SJCRH30 (cell line): ENCODE results near the gene MUC5AC. TPM values are rescaled to one million over a fixed set of nuclear protein-coding genes. Genes with fewer than 3 reads are reported as not detected.

Experiments used
- DNase-seq, 2 experiments: peaks; one replicate each; pipeline ENCODE4 v3.0.0-alpha.2; 2015 to 2020
- H3K27ac ChIP-seq: fragments of 250-450 bp; sonication (Bioruptor Pico); 2 replicates; pipeline ENCODE4 v1.5.1; 2020; ENCODE audit warnings: mild to moderate bottlenecking, moderate library complexity
- H3K27me3 ChIP-seq: fragments of 250-450 bp; sonication (Bioruptor Pico); 2 replicates; pipeline ENCODE4 v1.5.1; 2020; ENCODE audit warnings: mild to moderate bottlenecking, moderate library complexity
- H3K36me3 ChIP-seq: fragments of 250-450 bp; sonication (Bioruptor Pico); 2 replicates; pipeline ENCODE4 v1.5.1; 2020; ENCODE audit warnings: mild to moderate bottlenecking, moderate library complexity
- H3K4me1 ChIP-seq: fragments of 250-450 bp; sonication (Bioruptor Pico); 2 replicates; pipeline ENCODE4 v1.5.1; 2020; ENCODE audit warnings: mild to moderate bottlenecking, moderate library complexity
- H3K4me3 ChIP-seq: fragments of 250-450 bp; sonication (Bioruptor Pico); 2 replicates; pipeline ENCODE4 v1.5.1; 2020; ENCODE audit warnings: mild to moderate bottlenecking, moderate library complexity
- H3K9me3 ChIP-seq: fragments of 250-450 bp; sonication (Bioruptor Pico); replicated peaks from 2 replicates; pipeline ENCODE4 v1.5.1; 2020; ENCODE audit warnings: mild to moderate bottlenecking, moderate library complexity
- total RNA-seq: library from RNA; depleted of rRNA; stranded (reverse); fragments of >200 nt; shearing (Covaris generic); gene quantifications from 2 replicates; pipeline ENCODE4 v1.2.3, GENCODE V29; 2014

Gene MUC5AC
- total RNA-seq, 1 experiment from 2014 or later = not detected

GRCh38 chr11:1196516-1197391 is 39.0 kb downstream of the MUC5AC start:
- H3K27ac ChIP-seq = no peak overlapping the region
- no peaks in the 10 kb centered on the region for H3K36me3 ChIP-seq
- no peak overlapping the region for H3K4me3 ChIP-seq
- H3K27me3 ChIP-seq = no peaks in the 10 kb centered on the region
- no peak for DNase-seq
- H3K9me3 ChIP-seq = no peaks in the 10 kb centered on the region; the same call in 1 of the 2 replicates
- H3K4me1 ChIP-seq = no peaks in the 10 kb centered on the region

- no peak overlapping the region for H3K27ac ChIP-seq
- no peaks in the 10 kb centered on the region; the same call in 1 of the 2 replicates for H3K9me3 ChIP-seq
- H3K4me1 ChIP-seq = no peaks in the 10 kb centered on the region
- H3K27me3 ChIP-seq = no peaks in the 10 kb centered on the region
- no peaks in the 10 kb centered on the region for H3K36me3 ChIP-seq
- DNase-seq = no peak
- no peak overlapping the region for H3K4me3 ChIP-seq
These were observed 39.7 kb downstream of the MUC5AC start for GRCh38 chr11:1197431-1197885.

- H3K4me3 ChIP-seq = no peak overlapping the region
- H3K4me1 ChIP-seq = no peaks in the 10 kb centered on the region
- no peak for DNase-seq
- no peak overlapping the region for H3K27ac ChIP-seq
- no peaks in the 10 kb centered on the region for H3K36me3 ChIP-seq
- peaks cover under 1% of the 10 kb centered on the region; the same call in 1 of the 2 replicates for H3K27me3 ChIP-seq
- no peaks in the 10 kb centered on the region; the same call in 1 of the 2 replicates for H3K9me3 ChIP-seq
These were observed 40.3 kb downstream of the MUC5AC start for GRCh38 chr11:1197886-1198560.

GRCh38 chr11:1198561-1199240 is 40.9 kb downstream of the MUC5AC start:
- H3K4me1 ChIP-seq = no peaks in the 10 kb centered on the region
- H3K27me3 ChIP-seq = peaks cover 7% of the 10 kb centered on the region
- no peaks in the 10 kb centered on the region for H3K36me3 ChIP-seq
- H3K4me3 ChIP-seq = no peak overlapping the region
- no peaks in the 10 kb centered on the region; the same call in 1 of the 2 replicates for H3K9me3 ChIP-seq
- DNase-seq = no peak
- H3K27ac ChIP-seq = no peak overlapping the region

GRCh38 chr11:1199241-1199750 is 41.5 kb downstream of the MUC5AC start:
- no peaks in the 10 kb centered on the region for H3K4me1 ChIP-seq

GRCh38 chr11:1199751-1200610 is 42.2 kb downstream of the MUC5AC start:
- DNase-seq = no peak
- H3K4me3 ChIP-seq = no peak overlapping the region

More at GRCh38 chr11:1199241-1199750, 41.5 kb downstream of the MUC5AC start:
- no peak for DNase-seq
- Histone ChIP-seq H3K27me3 (peaks cover 12% of the 10 kb centered on the region), H3K9me3 (no peaks in the 10 kb centered on the region; the same call in 1 of the 2 replicates), H3K36me3 (no peaks in the 10 kb centered on the region), H3K4me3 (no peak overlapping the region), H3K27ac (no peak overlapping the region)

GRCh38 chr11:1200611-1201191 is 42.9 kb downstream of the MUC5AC start:
- DNase-seq = no peak
- Histone ChIP-seq H3K27ac (no peak overlapping the region), H3K9me3 (no peaks in the 10 kb centered on the region; the same call in 1 of the 2 replicates), H3K36me3 (no peaks in the 10 kb centered on the region), H3K27me3 (peaks cover 19% of the 10 kb centered on the region), H3K4me1 (no peaks in the 10 kb centered on the region), H3K4me3 (no peak overlapping the region)

More at GRCh38 chr11:1199751-1200610, 42.2 kb downstream of the MUC5AC start:
- Histone ChIP-seq H3K9me3 (no peaks in the 10 kb centered on the region; the same call in 1 of the 2 replicates), H3K27ac (no peak overlapping the region), H3K4me1 (no peaks in the 10 kb centered on the region), H3K27me3 (peaks cover 12% of the 10 kb centered on the region), H3K36me3 (no peaks in the 10 kb centered on the region)

GRCh38 chr11:1201395-1202153 is 43.8 kb downstream of the MUC5AC start:
- peaks cover 19% of the 10 kb centered on the region for H3K27me3 ChIP-seq
- no peak for DNase-seq

GRCh38 chr11:1202154-1202775 is 44.5 kb downstream of the MUC5AC start:
- Histone ChIP-seq H3K27me3 (peaks cover 19% of the 10 kb centered on the region), H3K27ac (no peak overlapping the region), H3K36me3 (no peaks in the 10 kb centered on the region), H3K4me1 (no peaks in the 10 kb centered on the region), H3K4me3 (no peak overlapping the region), H3K9me3 (no peaks in the 10 kb centered on the region; the same call in 1 of the 2 replicates)
- DNase-seq = peak in 1 of 2 experiments; percentile 29

More at GRCh38 chr11:1201395-1202153, 43.8 kb downstream of the MUC5AC start:
- no peak overlapping the region for H3K27ac ChIP-seq
- H3K4me3 ChIP-seq = no peak overlapping the region
- H3K4me1 ChIP-seq = no peaks in the 10 kb centered on the region
- no peaks in the 10 kb centered on the region for H3K36me3 ChIP-seq
- H3K9me3 ChIP-seq = no peaks in the 10 kb centered on the region; the same call in 1 of the 2 replicates

- Histone ChIP-seq H3K4me1 (no peaks in the 10 kb centered on the region), H3K27ac (no peak overlapping the region), H3K9me3 (no peaks in the 10 kb centered on the region; the same call in 1 of the 2 replicates), H3K36me3 (no peaks in the 10 kb centered on the region), H3K4me3 (no peak overlapping the region), H3K27me3 (peaks cover 19% of the 10 kb centered on the region)
- peak; percentile 34 to 67 for DNase-seq
These were observed 45.2 kb downstream of the MUC5AC start for GRCh38 chr11:1202776-1203504.

GRCh38 chr11:1203505-1204271 is 45.9 kb downstream of the MUC5AC start:
- Histone ChIP-seq H3K36me3 (no peaks in the 10 kb centered on the region), H3K27ac (no peak overlapping the region), H3K4me1 (no peaks in the 10 kb centered on the region), H3K9me3 (no peaks in the 10 kb centered on the region; the same call in 1 of the 2 replicates), H3K27me3 (peaks cover 19% of the 10 kb centered on the region), H3K4me3 (no peak overlapping the region)
- no peak for DNase-seq
